HepG2 (cell line): ENCODE measurements around the gene ARHGEF3. TPM values are rescaled to one million over a fixed set of nuclear protein-coding genes. Genes with fewer than 3 reads are reported as not detected.

Experiments used
- ETV5 ChIP-seq: IDR thresholded peaks from 2 replicates; pipeline ENCODE4 v1.6.1; 2018; ENCODE audit warnings: missing biosample characterization, missing genetic modification reagents, inconsistent platforms, borderline replicate concordance
- GZF1 ChIP-seq: sonication (generic); formaldehyde crosslinking; IDR thresholded peaks from 2 replicates; pipeline ENCODE4 v1.5.1; 2020; ENCODE audit warnings: mild to moderate bottlenecking, missing genetic modification reagents
- HMG20A ChIP-seq: IDR thresholded peaks from 2 replicates; pipeline ENCODE4 v1.6.1; 2016; ENCODE audit warnings: borderline replicate concordance
- JUN ChIP-seq: sonication (generic); formaldehyde crosslinking; IDR thresholded peaks from 2 replicates; pipeline ENCODE4 v1.4.0; 2020; ENCODE audit warnings: mild to moderate bottlenecking, missing genetic modification reagents
- KAT7 ChIP-seq: IDR thresholded peaks from 2 replicates; pipeline ENCODE4 v1.6.1; 2018; ENCODE audit warnings: borderline replicate concordance, missing compliant biosample characterization
- KDM4B ChIP-seq: sonication (generic); formaldehyde crosslinking; IDR thresholded peaks from 2 replicates; pipeline ENCODE4 v1.4.0; 2020; ENCODE audit warnings: missing genetic modification reagents
- KDM5A ChIP-seq: fragments of 200-600 bp; sonication (generic); IDR thresholded peaks from 2 replicates; pipeline ENCODE4 v1.7.0; 2018; ENCODE audit warnings: antibody characterized with exemption, mild to moderate bottlenecking, low read length, borderline replicate concordance
- MBD4 ChIP-seq: IDR thresholded peaks from 2 replicates; pipeline ENCODE4 v1.6.1; 2012; ENCODE audit warnings: low read length, inconsistent platforms, borderline replicate concordance
- MED13 ChIP-seq: sonication (generic); formaldehyde crosslinking; IDR thresholded peaks from 2 replicates; pipeline ENCODE4 v1.5.0; 2020; ENCODE audit warnings: missing genetic modification reagents
- NBN ChIP-seq: fragments of 450-650 bp; conservative IDR thresholded peaks from 2 replicates; pipeline ENCODE4 v1.6.1; 2017
- NCOR1 ChIP-seq: fragments of 200-600 bp; sonication (generic); IDR thresholded peaks from 2 replicates; pipeline ENCODE4 v1.7.0; 2017; ENCODE audit warnings: antibody characterized with exemption, low read length, borderline replicate concordance
- NFIB ChIP-seq: sonication (generic); formaldehyde crosslinking; IDR thresholded peaks from 2 replicates; pipeline ENCODE4 v1.9.0; 2021; ENCODE audit warnings: missing genetic modification reagents, mild to moderate bottlenecking, borderline replicate concordance
- NFIC ChIP-seq: IDR thresholded peaks from 2 replicates; pipeline ENCODE4 v1.6.1; 2012; ENCODE audit warnings: mild to moderate bottlenecking, low read length, inconsistent platforms
- PPARG ChIP-seq: conservative IDR thresholded peaks from 2 replicates; pipeline ENCODE4 v1.6.1; 2016; ENCODE audit warnings: missing biosample characterization, missing genetic modification reagents
- REPIN1 ChIP-seq: sonication (generic); formaldehyde crosslinking; IDR thresholded peaks from 2 replicates; pipeline ENCODE4 v1.8.0; 2022; ENCODE audit warnings: missing genetic modification reagents, low read depth, mild to moderate bottlenecking, borderline replicate concordance
- SNRNP70 ChIP-seq: fragments of 200-400 bp; formaldehyde crosslinking; IDR thresholded peaks from 2 replicates; pipeline ENCODE4 v1.6.1; 2017; ENCODE audit warnings: mild to moderate bottlenecking, low read depth, low read length, moderate library complexity
- TOE1 ChIP-seq: sonication (generic); formaldehyde crosslinking; IDR thresholded peaks from 2 replicates; pipeline ENCODE4 v1.4.0; 2020; ENCODE audit warnings: mild to moderate bottlenecking, missing genetic modification reagents
- ZBTB1 ChIP-seq: sonication (generic); formaldehyde crosslinking; IDR thresholded peaks from 2 replicates; pipeline ENCODE4 v1.4.0; 2020; ENCODE audit warnings: missing genetic modification reagents, borderline replicate concordance
- ZFP36 ChIP-seq: fragments of 150-350 bp; IDR thresholded peaks from 2 replicates; pipeline ENCODE4 v1.6.1; 2018; ENCODE audit warnings: borderline replicate concordance, low read length, low read depth; ENCODE audit not compliant: partially characterized antibody
- ZNF17 ChIP-seq: sonication (generic); formaldehyde crosslinking; IDR thresholded peaks from 2 replicates; pipeline ENCODE4 v1.5.0; 2020; ENCODE audit warnings: mild to moderate bottlenecking, missing genetic modification reagents
- ZNF335 ChIP-seq: sonication (generic); formaldehyde crosslinking; IDR thresholded peaks from 2 replicates; pipeline ENCODE4 v1.4.0; 2020; ENCODE audit warnings: missing genetic modification reagents
- ZNF530 ChIP-seq: sonication (generic); formaldehyde crosslinking; IDR thresholded peaks from 2 replicates; pipeline ENCODE4 v1.5.0; 2020; ENCODE audit warnings: low read depth, mild to moderate bottlenecking, missing genetic modification reagents
- ZNF589 ChIP-seq: sonication (generic); formaldehyde crosslinking; conservative IDR thresholded peaks from 2 replicates; pipeline ENCODE4 v1.8.0; 2022; ENCODE audit warnings: mild to moderate bottlenecking, moderate library complexity, missing genetic modification reagents
- ZNF605 ChIP-seq: sonication (generic); formaldehyde crosslinking; IDR thresholded peaks from 2 replicates; pipeline ENCODE4 v1.8.0; 2022; ENCODE audit warnings: mild to moderate bottlenecking, missing genetic modification reagents
- ZNF652 ChIP-seq: IDR thresholded peaks from 2 replicates; pipeline ENCODE4 v1.6.1; 2016; ENCODE audit warnings: low read depth, borderline replicate concordance
- ZNF75D ChIP-seq: sonication (generic); formaldehyde crosslinking; IDR thresholded peaks from 2 replicates; pipeline ENCODE4 v1.8.1; 2023; ENCODE audit warnings: missing genetic modification reagents, mild to moderate bottlenecking, borderline replicate concordance
- ZNF83 ChIP-seq: sonication (generic); formaldehyde crosslinking; IDR thresholded peaks from 2 replicates; pipeline ENCODE4 v1.4.0; 2020; ENCODE audit warnings: missing genetic modification reagents, mild to moderate bottlenecking, borderline replicate concordance
- ZNF883 ChIP-seq: sonication (generic); formaldehyde crosslinking; IDR thresholded peaks from 2 replicates; pipeline ENCODE4 v1.5.1; 2020; ENCODE audit warnings: mild to moderate bottlenecking, missing genetic modification reagents; ENCODE audit errors: not compliant biosample characterization
- polyA plus RNA-seq, 8 experiments: library from polyadenylated mRNA; depleted of rRNA in 3 of 8; stranded (reverse) in 7 of 8; unstranded in 1 of 8; fragments of >200 nt; fragmentation: Illumina TruSeq in 4 of 8; extraction: Trizol in 4 of 8; gene quantifications; 2 replicates each; pipeline versions ENCODE4 v1.2.1 to v1.2.3, GENCODE V29; 2011 to 2016; ENCODE audit warnings: low read depth in 4 of 8, missing spikeins in 1 of 8, mixed read lengths in 1 of 8; ENCODE audit not compliant: insufficient read depth in 1 of 8
- total RNA-seq, 5 experiments: library from RNA; depleted of rRNA; stranded (reverse); fragments of >200 nt; fragmentation: Illumina TruSeq; extraction: Trizol; gene quantifications; 2 replicates each; pipeline ENCODE4 v1.2.3, GENCODE V29; 2016; ENCODE audit warnings: low read depth in 1 of 5
- TF ChIP-seq, protein P1 (sequence below): sonication (generic); formaldehyde crosslinking; IDR thresholded peaks from 2 replicates; pipeline ENCODE4 v1.5.0; 2020; ENCODE audit warnings: missing genetic modification reagents
- TF ChIP-seq, protein P2 (sequence below): sonication (generic); formaldehyde crosslinking; IDR thresholded peaks from 2 replicates; pipeline ENCODE4 v1.4.0; 2020; ENCODE audit warnings: missing genetic modification reagents, low read depth, mild to moderate bottlenecking, borderline replicate concordance

Gene ARHGEF3
- total and polyA plus RNA-seq, 2 of the 13 experiments (the other 11 are each of a cell fraction or from before 2014, with no cell fraction given): 14.8 to 23.1 TPM

DNA sequence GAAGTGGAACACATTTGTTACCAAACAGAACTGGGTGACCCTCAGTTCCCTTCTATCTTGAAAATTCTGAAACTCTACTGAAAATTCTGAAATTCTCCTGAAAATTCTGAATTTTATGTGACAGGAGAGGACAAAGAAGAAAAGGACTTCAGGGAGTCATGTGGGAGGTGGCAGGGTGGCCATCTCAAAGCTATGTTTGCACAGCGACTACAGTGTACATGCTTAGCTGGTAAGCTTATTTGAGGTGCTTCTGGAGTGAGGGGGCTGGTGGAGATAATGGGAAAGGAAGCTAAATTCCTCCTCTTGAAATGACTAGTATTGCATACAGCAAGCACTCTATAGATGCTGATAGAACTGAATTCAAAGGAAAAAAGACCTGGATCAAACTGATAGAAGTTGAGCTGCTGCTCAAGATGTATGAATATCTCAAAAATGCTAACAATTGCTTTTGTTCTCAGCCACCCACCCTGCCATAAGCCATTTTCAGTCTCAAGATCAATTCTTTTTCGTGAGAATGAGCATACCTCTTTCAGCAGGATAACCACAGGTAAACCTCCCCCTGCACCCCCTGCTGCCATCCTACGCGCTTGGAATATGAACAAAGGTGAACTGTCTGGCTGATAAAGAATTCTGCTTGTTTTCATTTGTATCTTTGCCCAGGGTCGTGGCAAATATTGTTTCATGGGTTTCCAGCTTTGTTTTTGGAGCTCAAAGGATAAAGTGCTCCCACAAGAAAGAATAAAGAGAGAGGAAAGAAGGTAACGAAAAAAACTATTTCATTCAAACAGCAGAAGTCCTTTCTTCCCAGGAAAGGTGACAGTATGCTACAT is 16.6 kb upstream of the ARHGEF3 start (continued):
- TF ChIP-seq NCOR1 (0 out of 2 replicates have a peak, but pooled peaks have one; percentile 35), ZBTB1 (no peak), ETV5 (CRISPR knock-in tag) (no peak), KDM5A (no peak), NFIB (CRISPR knock-in tag) (no peak), PPARG (CRISPR knock-in tag) (peak; percentile 89), ZFP36 (no peak), ZNF605 (CRISPR knock-in tag) (no peak), ZNF83 (CRISPR knock-in tag) (no peak), ZNF883 (CRISPR knock-in tag) (no peak), MED13 (CRISPR knock-in tag) (no peak), MBD4 (no peak), HMG20A (CRISPR knock-in tag) (0 out of 2 replicates have a peak, but pooled peaks have one; percentile 11), NBN (no peak), NFIC (peak; percentile 76), ZNF75D (CRISPR knock-in tag) (no peak), TOE1 (no peak), ZNF335 (CRISPR knock-in tag) (no peak), SNRNP70 (no peak), REPIN1 (CRISPR knock-in tag) (no peak), JUN (CRISPR knock-in tag) (0 out of 2 replicates have a peak, but pooled peaks have one; percentile 39), ZNF652 (CRISPR knock-in tag) (no peak), ZNF589 (CRISPR knock-in tag) (no peak), KAT7 (CRISPR knock-in tag) (no peak), ZNF17 (CRISPR knock-in tag) (no peak), KDM4B (CRISPR knock-in tag) (no peak), ZNF530 (CRISPR knock-in tag) (no peak), GZF1 (CRISPR knock-in tag) (no peak)
- TF ChIP-seq, protein P1, sequence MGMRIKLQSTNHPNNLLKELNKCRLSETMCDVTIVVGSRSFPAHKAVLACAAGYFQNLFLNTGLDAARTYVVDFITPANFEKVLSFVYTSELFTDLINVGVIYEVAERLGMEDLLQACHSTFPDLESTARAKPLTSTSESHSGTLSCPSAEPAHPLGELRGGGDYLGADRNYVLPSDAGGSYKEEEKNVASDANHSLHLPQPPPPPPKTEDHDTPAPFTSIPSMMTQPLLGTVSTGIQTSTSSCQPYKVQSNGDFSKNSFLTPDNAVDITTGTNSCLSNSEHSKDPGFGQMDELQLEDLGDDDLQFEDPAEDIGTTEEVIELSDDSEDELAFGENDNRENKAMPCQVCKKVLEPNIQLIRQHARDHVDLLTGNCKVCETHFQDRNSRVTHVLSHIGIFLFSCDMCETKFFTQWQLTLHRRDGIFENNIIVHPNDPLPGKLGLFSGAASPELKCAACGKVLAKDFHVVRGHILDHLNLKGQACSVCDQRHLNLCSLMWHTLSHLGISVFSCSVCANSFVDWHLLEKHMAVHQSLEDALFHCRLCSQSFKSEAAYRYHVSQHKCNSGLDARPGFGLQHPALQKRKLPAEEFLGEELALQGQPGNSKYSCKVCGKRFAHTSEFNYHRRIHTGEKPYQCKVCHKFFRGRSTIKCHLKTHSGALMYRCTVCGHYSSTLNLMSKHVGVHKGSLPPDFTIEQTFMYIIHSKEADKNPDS (CRISPR knock-in tag): no peak
- TF ChIP-seq, protein P2, sequence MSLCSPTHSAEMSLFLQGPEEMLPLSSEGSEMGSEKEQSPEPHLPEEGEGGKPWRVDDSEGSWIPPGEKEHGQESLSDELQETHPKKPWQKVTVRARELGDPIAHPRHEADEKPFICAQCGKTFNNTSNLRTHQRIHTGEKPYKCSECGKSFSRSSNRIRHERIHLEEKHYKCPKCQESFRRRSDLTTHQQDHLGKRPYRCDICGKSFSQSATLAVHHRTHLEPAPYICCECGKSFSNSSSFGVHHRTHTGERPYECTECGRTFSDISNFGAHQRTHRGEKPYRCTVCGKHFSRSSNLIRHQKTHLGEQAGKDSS: no peak
